Panc1 (cell line): ENCODE results near the gene MAP3K20. TPM values are rescaled to one million over a fixed set of nuclear protein-coding genes. Genes with fewer than 3 reads are reported as not detected.

Experiments
- ATAC-seq: fragments of 200-7000 bp; cut with Tn5 transposase; 2 replicates; pipeline ENCODE4 v1.9.1; 2020; ENCODE audit warnings: mild to moderate bottlenecking, moderate library complexity
- BruUV-seq: library from RNA; stranded (reverse); fragments of 400-500 nt; replicated peaks from 2 replicates; lab custom pipeline; 2021; lab: Mats Ljungman, UMichigan
- CTCF ChIA-PET: fragments of 300-600 bp; sonication (Branson Sonifier 250); formaldehyde crosslinking; loops from one replicate; lab custom pipeline; 2022; ENCODE audit warnings: antibody characterized with exemption; lab: Charles Lee
- POLR2A ChIA-PET: fragments of 300-600 bp; sonication (Branson Sonifier 250); formaldehyde crosslinking; loops from one replicate; lab custom pipeline; 2022; ENCODE audit warnings: antibody characterized with exemption; lab: Charles Lee
- DNase-seq: peaks from one replicate; pipeline ENCODE4 v3.0.0-alpha.2; 2010; ENCODE audit warnings: low read depth, low spot score
- H3K27ac ChIP-seq: 2 replicates; pipeline ENCODE4 v1.5.1; 2011; ENCODE audit warnings: mild to moderate bottlenecking, low read length, inconsistent platforms
- H3K27me3 ChIP-seq: fragments of 200-500 bp; sonication (Bioruptor generic); 2 replicates; pipeline ENCODE4 v1.6.0; 2014; ENCODE audit warnings: low read length, inconsistent platforms; ENCODE audit not compliant: control insufficient read depth, insufficient read depth
- H3K36me3 ChIP-seq: fragments of 200-500 bp; sonication (Bioruptor generic); 2 replicates; pipeline ENCODE4 v1.5.1; 2014; ENCODE audit warnings: inconsistent platforms, mild to moderate bottlenecking, low read length, moderate library complexity; ENCODE audit not compliant: control insufficient read depth, insufficient read depth
- H3K4me1 ChIP-seq: 2 replicates; pipeline ENCODE4 v1.5.1; 2011; ENCODE audit warnings: inconsistent platforms, mild to moderate bottlenecking, low read length, moderate library complexity; ENCODE audit not compliant: control insufficient read depth, insufficient read depth
- H3K4me3 ChIP-seq, 2 experiments: 2 replicates each; pipeline ENCODE4 v1.5.1; 2011 to 2012; ENCODE audit warnings: low read depth in 2 of 2, low read length in 2 of 2, mild to moderate bottlenecking in 2 of 2, inconsistent platforms in 1 of 2, moderate library complexity in 1 of 2
- H3K9me3 ChIP-seq: fragments of 200-500 bp; sonication (Bioruptor generic); 2 replicates; pipeline ENCODE4 v1.5.1; 2014; ENCODE audit warnings: low read depth, mild to moderate bottlenecking, inconsistent platforms, low read length, moderate library complexity; ENCODE audit not compliant: control insufficient read depth, insufficient read depth
- CTCF ChIP-seq: fragments of 450-650 bp; IDR thresholded peaks from 2 replicates; pipeline ENCODE4 v1.5.1; 2017; ENCODE audit warnings: mild to moderate bottlenecking
- POLR2AphosphoS5 ChIP-seq: IDR thresholded peaks from 2 replicates; pipeline ENCODE4 v1.6.1; 2012; ENCODE audit warnings: mild to moderate bottlenecking, low read depth, low read length, moderate library complexity
- REST ChIP-seq, 2 experiments: IDR thresholded peaks; 2 replicates each; pipeline ENCODE4 v1.6.1; 2011 to 2012; ENCODE audit warnings: low read depth in 2 of 2, control low read depth in 1 of 2, low read length in 1 of 2, mild to moderate bottlenecking in 1 of 2, moderate library complexity in 1 of 2; ENCODE audit not compliant: insufficient read depth in 1 of 2
- SIN3A ChIP-seq: IDR thresholded peaks from 2 replicates; pipeline ENCODE4 v1.6.1; 2012; ENCODE audit warnings: low read depth, mild to moderate bottlenecking, low read length, moderate library complexity, borderline replicate concordance; ENCODE audit not compliant: insufficient read depth
- TCF7L2 ChIP-seq: IDR thresholded peaks from 2 replicates; pipeline ENCODE4 v1.6.1; 2011; ENCODE audit warnings: mild to moderate bottlenecking, low read depth, low read length, inconsistent platforms
- in situ Hi-C: cut with HindIII; loops from 2 replicates; pipeline ENCODE4 v1.10.0; 2016; ENCODE audit warnings: low sequenced_read_pairs, low pct_unique_long_range_greater_than_20kb
- intact Hi-C: fragments of 100-400 bp; cut with micrococcal nuclease; formaldehyde crosslinking; loops from one replicate; pipeline ENCODE4 v1.10.0; 2022; ENCODE audit not compliant: unreplicated experiment
- total RNA-seq: library from RNA; stranded (reverse); gene quantifications from one replicate; pipeline ENCODE4 v1.2.1, GENCODE V29; 2021; ENCODE audit not compliant: unreplicated experiment

Gene MAP3K20
- total RNA-seq, 1 experiment from 2014 or later: 121 TPM

GRCh38 chr2:173034143-173034542 is 41.5 kb upstream of the MAP3K20 start:
- intact Hi-C loops: no loop called here
- POLR2A ChIA-PET: no interaction called here

GRCh38 chr2:173037245-173038120 is 38.2 kb upstream of the MAP3K20 start:
- CTCF ChIA-PET: interaction anchor here (0.5 to 0.6 kb wide), 2 partner anchors 47 to 179 kb away, joined by 4 to 5 read pairs; no protein-coding TSS in a partner anchor
- Histone ChIP-seq H3K4me3 (no peak overlapping the region), H3K27me3 (no peaks in the 10 kb centered on the region), H3K36me3 (no peaks in the 10 kb centered on the region), H3K4me1 (peaks cover 36% of the 10 kb centered on the region), H3K9me3 (no peaks in the 10 kb centered on the region), H3K27ac (peak overlapping the region; percentile 87)
- ATAC-seq: peak; percentile 78
- no peak for DNase-seq
- in situ Hi-C loops: no loop called here
- intact Hi-C loops: no loop called here
- POLR2A ChIA-PET: no interaction called here
- BruUV-seq: no TSS peak
- TF ChIP-seq REST (IDR thresholded peaks at IDR 0.05; ENCODE audit: insufficient read depth in 1 of 2, low read depth in 2 of 2, low read length in 1 of 2) (no peak), POLR2AphosphoS5 (no peak), CTCF (no peak), SIN3A (no peak)

More at GRCh38 chr2:173034143-173034542, 41.5 kb upstream of the MAP3K20 start:
- no TSS peak for BruUV-seq
- peaks cover 39% of the 10 kb centered on the region for H3K4me1 ChIP-seq
- TF ChIP-seq POLR2AphosphoS5: no peak
- no peak for TF ChIP-seq SIN3A
- TF ChIP-seq REST (IDR thresholded peaks at IDR 0.05; ENCODE audit: insufficient read depth in 1 of 2, low read depth in 2 of 2, low read length in 1 of 2): no peak
- no peak for TF ChIP-seq TCF7L2
- TF ChIP-seq CTCF: no peak
- H3K9me3 ChIP-seq: no peaks in the 10 kb centered on the region
- DNase-seq: no peak
- H3K27ac ChIP-seq: peak overlapping the region; percentile 96
- H3K27me3 ChIP-seq: no peaks in the 10 kb centered on the region
- H3K4me3 ChIP-seq: no peak overlapping the region
- CTCF ChIA-PET: no interaction called here
- no peak for ATAC-seq
- no peaks in the 10 kb centered on the region for H3K36me3 ChIP-seq
- in situ Hi-C loops: no loop called here
